Measurements from ENCODE around the gene GALT.

DNA sequence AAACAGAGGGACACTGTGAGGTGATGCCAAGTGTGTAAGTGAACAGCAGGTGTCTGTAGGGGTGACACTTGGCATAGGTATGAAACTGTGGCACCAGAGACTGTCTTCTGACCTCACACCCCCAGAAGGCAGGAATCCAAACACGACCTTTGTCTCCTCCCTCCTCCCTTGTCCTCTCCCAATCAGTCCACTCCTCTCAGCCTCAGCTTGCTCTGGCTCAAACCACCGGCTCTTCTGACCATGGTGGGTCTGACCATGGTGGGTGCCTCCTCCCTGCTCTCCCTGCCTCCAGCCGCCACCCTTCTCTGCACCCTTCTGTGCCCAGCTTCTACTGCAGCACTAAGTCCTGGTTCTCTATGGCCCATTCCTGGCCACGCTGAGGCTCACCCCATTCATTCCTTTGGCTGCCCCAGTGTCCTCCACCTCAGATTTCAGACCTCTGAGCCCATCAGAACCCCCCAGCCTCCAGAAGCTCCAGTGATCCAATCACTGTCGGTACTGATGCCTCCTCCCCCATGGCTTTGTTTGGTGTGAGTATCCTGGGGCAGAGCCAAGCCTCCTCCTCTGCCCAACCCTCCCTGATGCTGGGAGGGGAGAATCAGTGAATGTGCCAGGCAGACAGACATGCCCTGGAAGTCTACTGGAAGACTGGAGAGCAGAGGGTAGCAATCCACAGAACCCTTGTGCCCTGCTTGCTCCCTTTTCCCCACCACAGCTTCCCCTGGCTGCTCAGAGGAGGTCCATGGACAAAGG lies 15.9 kb upstream of the GALT start:
- TF ChIP-seq ZNF773 (CRISPR knock-in tag; IDR thresholded peaks at IDR 0.05; ENCODE audit: borderline replicate concordance) (no peak), ZNF558 (CRISPR knock-in tag; IDR thresholded peaks at IDR 0.05; ENCODE audit: borderline replicate concordance) (no peak), ZNF138 (CRISPR knock-in tag; IDR thresholded peaks at IDR 0.05; ENCODE audit: low read depth) (no peak), POGZ (CRISPR knock-in tag; IDR thresholded peaks at IDR 0.05) (no peak), FOXK1 (CRISPR knock-in tag; IDR thresholded peaks at IDR 0.05; ENCODE audit: borderline replicate concordance, low read depth) (no peak)
- TF ChIP-seq, protein P1, sequence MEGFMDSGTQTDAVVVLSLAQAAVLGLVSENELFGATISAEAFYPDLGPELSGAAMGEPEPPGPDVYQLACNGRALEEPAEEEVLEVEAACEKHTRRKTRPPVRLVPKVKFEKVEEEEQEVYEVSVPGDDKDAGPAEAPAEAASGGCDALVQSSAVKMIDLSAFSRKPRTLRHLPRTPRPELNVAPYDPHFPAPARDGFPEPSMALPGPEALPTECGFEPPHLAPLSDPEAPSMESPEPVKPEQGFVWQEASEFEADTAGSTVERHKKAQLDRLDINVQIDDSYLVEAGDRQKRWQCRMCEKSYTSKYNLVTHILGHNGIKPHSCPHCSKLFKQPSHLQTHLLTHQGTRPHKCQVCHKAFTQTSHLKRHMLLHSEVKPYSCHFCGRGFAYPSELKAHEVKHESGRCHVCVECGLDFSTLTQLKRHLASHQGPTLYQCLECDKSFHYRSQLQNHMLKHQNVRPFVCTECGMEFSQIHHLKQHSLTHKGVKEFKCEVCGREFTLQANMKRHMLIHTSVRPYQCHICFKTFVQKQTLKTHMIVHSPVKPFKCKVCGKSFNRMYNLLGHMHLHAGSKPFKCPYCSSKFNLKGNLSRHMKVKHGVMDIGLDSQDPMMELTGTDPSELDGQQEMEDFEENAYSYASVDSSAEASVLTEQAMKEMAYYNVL (CRISPR knock-in tag; IDR thresholded peaks at IDR 0.05; ENCODE audit: borderline replicate concordance), result no peak
- TF ChIP-seq, protein P2, sequence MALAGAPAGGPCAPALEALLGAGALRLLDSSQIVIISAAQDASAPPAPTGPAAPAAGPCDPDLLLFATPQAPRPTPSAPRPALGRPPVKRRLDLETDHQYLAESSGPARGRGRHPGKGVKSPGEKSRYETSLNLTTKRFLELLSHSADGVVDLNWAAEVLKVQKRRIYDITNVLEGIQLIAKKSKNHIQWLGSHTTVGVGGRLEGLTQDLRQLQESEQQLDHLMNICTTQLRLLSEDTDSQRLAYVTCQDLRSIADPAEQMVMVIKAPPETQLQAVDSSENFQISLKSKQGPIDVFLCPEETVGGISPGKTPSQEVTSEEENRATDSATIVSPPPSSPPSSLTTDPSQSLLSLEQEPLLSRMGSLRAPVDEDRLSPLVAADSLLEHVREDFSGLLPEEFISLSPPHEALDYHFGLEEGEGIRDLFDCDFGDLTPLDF (CRISPR knock-in tag; IDR thresholded peaks at IDR 0.05), result no peak

Data from HepG2 (cell line).